ENCODE results near the gene ORMDL3. TPM values are rescaled to one million over a fixed set of nuclear protein-coding genes. Genes with fewer than 3 reads are reported as not detected.
A peak's percentile ranks its signal among the peaks of the same experiment; 100 is the strongest.
"Not testable (repeated sequence)": the region's sequence is repeated elsewhere in the genome, so short reads cannot be mapped to it uniquely, and the experiment has no call there.

Gene ORMDL3
- total RNA-seq, 1 donor = 61.7 TPM

DNA sequence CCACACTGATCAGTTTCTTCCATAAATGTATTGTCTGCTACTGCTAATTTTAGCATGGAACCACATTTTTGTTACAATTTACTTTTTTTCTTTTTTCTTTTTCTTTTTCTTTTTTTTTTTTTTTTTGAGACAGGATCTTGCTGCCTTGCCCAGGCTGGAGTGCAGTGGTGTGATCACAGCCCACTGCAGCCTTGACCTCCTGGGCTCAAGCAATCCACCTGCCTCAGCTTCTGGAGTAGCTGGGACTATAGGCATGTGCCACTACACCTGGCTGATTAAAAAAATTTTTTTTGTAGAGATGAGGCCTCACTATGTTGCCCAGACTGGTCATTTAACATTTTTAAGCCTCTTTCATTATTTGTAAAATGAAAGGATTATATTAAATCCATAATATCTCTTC, 40.3 kb downstream of the ORMDL3 start:
- TF ChIP-seq, protein P1, sequence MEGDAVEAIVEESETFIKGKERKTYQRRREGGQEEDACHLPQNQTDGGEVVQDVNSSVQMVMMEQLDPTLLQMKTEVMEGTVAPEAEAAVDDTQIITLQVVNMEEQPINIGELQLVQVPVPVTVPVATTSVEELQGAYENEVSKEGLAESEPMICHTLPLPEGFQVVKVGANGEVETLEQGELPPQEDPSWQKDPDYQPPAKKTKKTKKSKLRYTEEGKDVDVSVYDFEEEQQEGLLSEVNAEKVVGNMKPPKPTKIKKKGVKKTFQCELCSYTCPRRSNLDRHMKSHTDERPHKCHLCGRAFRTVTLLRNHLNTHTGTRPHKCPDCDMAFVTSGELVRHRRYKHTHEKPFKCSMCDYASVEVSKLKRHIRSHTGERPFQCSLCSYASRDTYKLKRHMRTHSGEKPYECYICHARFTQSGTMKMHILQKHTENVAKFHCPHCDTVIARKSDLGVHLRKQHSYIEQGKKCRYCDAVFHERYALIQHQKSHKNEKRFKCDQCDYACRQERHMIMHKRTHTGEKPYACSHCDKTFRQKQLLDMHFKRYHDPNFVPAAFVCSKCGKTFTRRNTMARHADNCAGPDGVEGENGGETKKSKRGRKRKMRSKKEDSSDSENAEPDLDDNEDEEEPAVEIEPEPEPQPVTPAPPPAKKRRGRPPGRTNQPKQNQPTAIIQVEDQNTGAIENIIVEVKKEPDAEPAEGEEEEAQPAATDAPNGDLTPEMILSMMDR (IDR thresholded peaks at IDR 0.05; ENCODE audit: insufficient read depth, low read depth, low read length) = no peak
- DNase-seq (ENCODE audit: low read depth) = no peak
- no peak overlapping the region for H3K4me3 ChIP-seq (ENCODE audit: low read depth, low read length)

DNA sequence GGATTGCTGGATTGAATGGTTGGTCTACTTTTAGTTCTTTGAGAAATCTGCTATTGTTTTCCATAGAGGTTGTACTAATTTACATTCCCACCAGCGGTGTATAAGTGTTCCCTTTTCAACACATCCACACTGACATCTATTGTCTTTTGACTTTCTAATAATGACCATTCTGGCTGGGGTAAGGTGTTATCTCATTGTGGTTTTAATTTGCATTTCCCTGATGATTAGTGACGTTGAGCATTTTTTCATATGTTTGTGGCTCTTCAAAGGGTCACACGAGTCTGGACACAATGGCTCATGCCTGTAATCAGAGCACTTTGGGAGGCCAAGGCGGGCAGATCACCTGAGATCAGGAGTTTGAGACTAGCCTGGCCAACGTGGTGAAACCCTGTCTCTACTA, 41.3 kb downstream of the ORMDL3 start:
- not testable (repeated sequence) for DNase-seq (ENCODE audit: low read depth); H3K4me3 ChIP-seq (ENCODE audit: low read depth, low read length)

DNA sequence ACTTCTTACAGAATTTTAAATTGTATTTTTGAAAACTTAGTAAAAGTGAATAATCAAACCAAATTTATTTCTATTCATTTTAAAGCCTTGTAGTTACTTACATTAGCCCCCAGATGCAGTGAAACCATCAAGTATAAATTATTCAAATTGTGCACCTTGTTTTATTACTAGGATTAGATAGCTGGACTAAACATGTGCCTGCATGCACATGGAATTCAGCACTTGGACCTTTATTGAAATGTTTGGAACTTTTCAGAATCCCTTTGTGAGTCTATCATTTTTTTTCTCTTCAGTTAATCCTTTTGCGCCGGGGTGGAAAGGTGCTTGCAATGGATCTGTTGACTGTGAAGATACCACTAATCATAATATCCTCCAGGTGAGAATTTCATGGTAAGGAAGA, 54.6 kb downstream of the ORMDL3 start:
- TF ChIP-seq, protein P1 (IDR thresholded peaks at IDR 0.05; ENCODE audit: insufficient read depth, low read depth, low read length) = peak; percentile 23
- DNase-seq (ENCODE audit: low read depth) = peak; percentile 16
- no peak overlapping the region for H3K4me3 ChIP-seq (ENCODE audit: low read depth, low read length)

DNA sequence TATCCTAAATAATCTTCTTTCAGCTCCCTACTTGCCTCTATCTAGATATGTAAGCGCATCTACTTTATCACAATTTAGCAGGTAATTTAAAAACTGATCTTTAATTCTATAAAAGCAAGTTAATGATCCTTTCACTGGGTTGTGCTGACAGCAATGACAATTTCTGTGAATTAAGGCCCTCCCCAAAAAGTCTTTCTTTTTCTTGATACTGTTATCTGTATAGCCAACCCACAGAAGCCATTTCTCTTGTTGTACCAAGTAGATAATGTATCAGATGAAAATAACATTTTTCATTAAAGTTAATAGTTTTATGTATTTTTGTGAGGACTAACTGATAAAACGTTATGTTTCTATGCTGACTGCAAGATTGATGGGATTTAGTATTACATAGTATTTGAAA, 55.6 kb downstream of the ORMDL3 start:
- no peak for DNase-seq (ENCODE audit: low read depth)
- no peak overlapping the region for H3K4me3 ChIP-seq (ENCODE audit: low read depth, low read length)
- TF ChIP-seq, protein P1 (IDR thresholded peaks at IDR 0.05; ENCODE audit: insufficient read depth, low read depth, low read length) = no peak

Other genes with a start within 250 kb of the ORMDL3 start
- gene PGAP3, start 239.5 kb downstream of the ORMDL3 start, total RNA-seq = 4.7 and 7.7 TPM in 2 replicates
- 42.2 and 47.1 TPM in 2 replicates for gene ERBB2, start 227.5 kb downstream of the ORMDL3 start, total RNA-seq
- 19.0 and 30.3 TPM in 2 replicates for gene MIEN1, start 197.1 kb downstream of the ORMDL3 start, total RNA-seq
- 0.97 and 1.3 TPM in 2 replicates for gene GRB7, start 189.7 kb downstream of the ORMDL3 start, total RNA-seq
- gene IKZF3, start 63.3 kb downstream of the ORMDL3 start, total RNA-seq = under 0.01 TPM in 2 replicates
- not detected in 2 replicates for gene ZPBP2, start 59.4 kb downstream of the ORMDL3 start, total RNA-seq
- 5.2 and 5.8 TPM in 2 replicates for gene GSDMB, start 9.0 kb downstream of the ORMDL3 start, total RNA-seq
- gene LRRC3C, start 131 bp upstream of the ORMDL3 start, total RNA-seq = not detected in 2 replicates
- under 0.01 TPM in 1 of 2 replicates, not detected in the other for gene GSDMA, start 35.4 kb upstream of the ORMDL3 start, total RNA-seq
- 118 and 120 TPM in 2 replicates for gene PSMD3, start 53.2 kb upstream of the ORMDL3 start, total RNA-seq
- gene CSF3, start 87.8 kb upstream of the ORMDL3 start, total RNA-seq = 0.97 and 4.3 TPM in 2 replicates
- gene MED24, start 126.8 kb upstream of the ORMDL3 start, total RNA-seq = 46.7 and 47.9 TPM in 2 replicates
- 19.0 and 27.2 TPM in 2 replicates for gene THRA, start 135.4 kb upstream of the ORMDL3 start, total RNA-seq
- 1.7 and 2.3 TPM in 2 replicates for gene NR1D1, start 173.0 kb upstream of the ORMDL3 start, total RNA-seq
- gene MSL1, start 194.4 kb upstream of the ORMDL3 start, total RNA-seq = 64.4 and 73.0 TPM in 2 replicates
- 42.5 and 51.8 TPM in 2 replicates for gene CASC3, start 212.9 kb upstream of the ORMDL3 start, total RNA-seq
- gene RAPGEFL1, start 249.9 kb upstream of the ORMDL3 start, total RNA-seq = 2.2 and 2.6 TPM in 2 replicates